GM23248 (cell line): Measurements from ENCODE around the gene RNLS. TPM values are rescaled to one million over a fixed set of nuclear protein-coding genes. Genes with fewer than 3 reads are reported as not detected.
A peak's percentile ranks its signal among the peaks of the same experiment; 100 is the strongest.

Experiments used
- DNase-seq: peaks from one replicate; pipeline ENCODE4 v3.0.0-alpha.2; 2015
- H2AFZ ChIP-seq: fragments of 200-600 bp; sonication (generic); 2 replicates; pipeline ENCODE4 v1.6.1; 2016; ENCODE audit warnings: antibody characterized with exemption
- H3F3A ChIP-seq: fragments of 200-600 bp; sonication (generic); 2 replicates; pipeline ENCODE4 v1.6.1; 2016; ENCODE audit warnings: mild to moderate bottlenecking, antibody characterized with exemption, mixed run types; ENCODE audit not compliant: insufficient read depth
- H3K27ac ChIP-seq: fragments of 200-600 bp; sonication (generic); 2 replicates; pipeline ENCODE4 v1.5.1; 2016; ENCODE audit warnings: mild to moderate bottlenecking
- H3K27me3 ChIP-seq: fragments of 200-600 bp; sonication (generic); replicated peaks from 2 replicates; pipeline ENCODE4 v1.6.1; 2016; ENCODE audit warnings: mild to moderate bottlenecking; ENCODE audit not compliant: insufficient read depth
- H3K36me3 ChIP-seq: fragments of 200-600 bp; sonication (generic); 2 replicates; pipeline ENCODE4 v1.6.1; 2016; ENCODE audit warnings: low read depth, mild to moderate bottlenecking
- H3K4me1 ChIP-seq: fragments of 200-600 bp; sonication (generic); 2 replicates; pipeline ENCODE4 v1.6.1; 2016; ENCODE audit warnings: mild to moderate bottlenecking; ENCODE audit not compliant: insufficient read depth
- H3K4me2 ChIP-seq: fragments of 200-600 bp; sonication (generic); one replicate; pipeline ENCODE4 v1.6.1; 2016; ENCODE audit warnings: mild to moderate bottlenecking; ENCODE audit not compliant: unreplicated experiment
- H3K4me3 ChIP-seq: fragments of 200-600 bp; sonication (generic); 2 replicates; pipeline ENCODE4 v1.5.1; 2016; ENCODE audit warnings: mild to moderate bottlenecking
- H3K79me2 ChIP-seq: fragments of 200-600 bp; sonication (generic); 2 replicates; pipeline ENCODE4 v1.6.1; 2016; ENCODE audit warnings: mild to moderate bottlenecking; ENCODE audit not compliant: insufficient read depth
- H3K9ac ChIP-seq: fragments of 200-600 bp; sonication (generic); 2 replicates; pipeline ENCODE4 v1.6.1; 2016; ENCODE audit warnings: mild to moderate bottlenecking
- H3K9me2 ChIP-seq: fragments of 200-600 bp; sonication (generic); 2 replicates; pipeline ENCODE4 v1.6.1; 2016; ENCODE audit warnings: mixed run types, mild to moderate bottlenecking, moderate library complexity; ENCODE audit not compliant: insufficient read depth
- H3K9me3 ChIP-seq: fragments of 200-600 bp; sonication (generic); one replicate; pipeline ENCODE4 v1.6.1; 2017; ENCODE audit warnings: low read depth
- H4K20me1 ChIP-seq: fragments of 200-600 bp; sonication (generic); 2 replicates; pipeline ENCODE4 v1.6.0; 2016; ENCODE audit not compliant: insufficient read depth
- EZH2 ChIP-seq: fragments of 200-600 bp; sonication (generic); IDR thresholded peaks from 2 replicates; pipeline ENCODE4 v1.6.1; 2018; ENCODE audit warnings: antibody characterized with exemption, mild to moderate bottlenecking; ENCODE audit not compliant: insufficient read depth, poor library complexity, severe bottlenecking
- EZH2phosphoT487 ChIP-seq: fragments of 200-600 bp; sonication (generic); IDR thresholded peaks from 2 replicates; pipeline ENCODE4 v1.6.1; 2018; ENCODE audit warnings: antibody characterized with exemption, moderate library complexity, mild to moderate bottlenecking, low read depth; ENCODE audit not compliant: insufficient read depth
- WGBS, 2 experiments: methylation state at CpG; one replicate each; pipeline ENCODE4 v1.1.6; 2015 to 2017; ENCODE audit warnings: low lambda C conversion rate in 2 of 2, low coverage in 1 of 2; ENCODE audit errors: missing lambda C conversion rate in 2 of 2; 5-methylcytosine and 5-hydroxymethylcytosine counted together
- in situ Hi-C: fragments of 300-500 bp; cut with MboI; formaldehyde crosslinking; loops from 2 replicates; pipeline ENCODE4 v1.15.0; 2020
- polyA plus RNA-seq: library from polyadenylated mRNA; unstranded; fragments of >200 nt; fragmentation: Nextera tagmentation; extraction: Ambion mirVana; gene quantifications from 2 replicates; pipeline ENCODE4 v1.2.1, GENCODE V29; 2016
- total RNA-seq: library from RNA; depleted of rRNA; stranded (reverse); fragments of >200 nt; shearing (Covaris generic); gene quantifications from 2 replicates; pipeline ENCODE4 v1.2.3, GENCODE V29; 2014

Gene RNLS
- total and polyA plus RNA-seq, 2 experiments from 2014 or later = 11.5 to 23.1 TPM

- no peaks in the 10 kb centered on the region for H3K36me3 ChIP-seq
These were observed 330.0 kb downstream of the RNLS start for GRCh38 chr10:88253128-88253527.

GRCh38 chr10:88249450-88249849 lies 333.7 kb downstream of the RNLS start:
- no peak overlapping the region for H3K4me3 ChIP-seq

More at GRCh38 chr10:88253128-88253527, 330.0 kb downstream of the RNLS start:
- Histone ChIP-seq H3K4me3 (no peak overlapping the region), H3K4me1 (peaks cover 11% of the 10 kb centered on the region), H3K79me2 (no peaks in the 10 kb centered on the region), H3F3A (0 out of 2 replicates have a peak, but pooled peaks cover 8% of the 10 kb centered on the region), H3K9me2 (no peaks in the 10 kb centered on the region), H3K27me3 (no peaks in the 10 kb centered on the region), H3K4me2 (no peak overlapping the region), H3K9ac (no peak overlapping the region), H4K20me1 (no peaks in the 10 kb centered on the region), H3K9me3 (no peaks in the 10 kb centered on the region), H2AFZ (no peak overlapping the region), H3K27ac (no peak overlapping the region)
- WGBS, 2 experiments = 97 to 98% methylated on average over 3 of the region's 3 CpGs
- DNase-seq = no peak
- in situ Hi-C loops = no loop called here
- TF ChIP-seq EZH2phosphoT487 (no peak), EZH2 (no peak)

GRCh38 chr10:88246675-88247074 lies 336.4 kb downstream of the RNLS start:
- no peaks in the 10 kb centered on the region for H3K79me2 ChIP-seq
- H3K4me3 ChIP-seq = no peak overlapping the region
- no peaks in the 10 kb centered on the region for H3K9me3 ChIP-seq
- H3K27ac ChIP-seq = no peak overlapping the region
- H2AFZ ChIP-seq = no peak overlapping the region
- H3K27me3 ChIP-seq = no peaks in the 10 kb centered on the region
- H3F3A ChIP-seq = no peaks in the 10 kb centered on the region
- no peak overlapping the region for H3K9ac ChIP-seq
- H3K36me3 ChIP-seq = no peaks in the 10 kb centered on the region
- no peak for DNase-seq
- in situ Hi-C loops = no loop called here
- H3K9me2 ChIP-seq = no peaks in the 10 kb centered on the region
- H4K20me1 ChIP-seq = no peaks in the 10 kb centered on the region
- no peaks in the 10 kb centered on the region for H3K4me1 ChIP-seq
- H3K4me2 ChIP-seq = no peak overlapping the region
- WGBS, 2 experiments = 87 to 90% methylated on average over 4 of the region's 4 CpGs
- TF ChIP-seq EZH2phosphoT487 (no peak), EZH2 (no peak)

More at GRCh38 chr10:88249450-88249849, 333.7 kb downstream of the RNLS start:
- no peaks in the 10 kb centered on the region for H3K9me2 ChIP-seq
- in situ Hi-C loops = no loop called here
- no peaks in the 10 kb centered on the region for H3K79me2 ChIP-seq
- H3K27ac ChIP-seq = no peak overlapping the region
- peak; percentile 12 for DNase-seq
- H2AFZ ChIP-seq = no peak overlapping the region
- H3K9ac ChIP-seq = no peak overlapping the region
- H3K27me3 ChIP-seq = no peaks in the 10 kb centered on the region
- no peak overlapping the region for H3K4me2 ChIP-seq
- peaks cover 9% of the 10 kb centered on the region for H3K4me1 ChIP-seq
- H3K9me3 ChIP-seq = no peaks in the 10 kb centered on the region
- H3F3A ChIP-seq = 0 out of 2 replicates have a peak, but pooled peaks cover 6% of the 10 kb centered on the region
- TF ChIP-seq EZH2phosphoT487 (no peak), EZH2 (no peak)
- H4K20me1 ChIP-seq = no peaks in the 10 kb centered on the region
- H3K36me3 ChIP-seq = no peaks in the 10 kb centered on the region
- WGBS, 2 experiments = 78 to 87% methylated on average over 2 of the region's 2 CpGs

- 11 to 17% methylated on average over 4 of the region's 4 CpGs for WGBS, 2 experiments
- peak; percentile 65 for DNase-seq
- H3K4me2 ChIP-seq = no peak overlapping the region
- no peak overlapping the region for H3K9ac ChIP-seq
- in situ Hi-C loops = no loop called here
- no peaks in the 10 kb centered on the region for H3K27me3 ChIP-seq
- H3K27ac ChIP-seq = no peak overlapping the region
- H3K9me3 ChIP-seq = no peaks in the 10 kb centered on the region
- H3K4me3 ChIP-seq = no peak overlapping the region
- H4K20me1 ChIP-seq = no peaks in the 10 kb centered on the region
- TF ChIP-seq EZH2 (no peak), EZH2phosphoT487 (no peak)
- H3F3A ChIP-seq = no peaks in the 10 kb centered on the region
- H3K36me3 ChIP-seq = no peaks in the 10 kb centered on the region
- H3K79me2 ChIP-seq = no peaks in the 10 kb centered on the region
- no peak overlapping the region for H2AFZ ChIP-seq
- no peaks in the 10 kb centered on the region for H3K4me1 ChIP-seq
- H3K9me2 ChIP-seq = no peaks in the 10 kb centered on the region
These were observed 337.1 kb downstream of the RNLS start for GRCh38 chr10:88245974-88246511.
